Adrenal gland (tissue), 5 donors: Measurements from ENCODE around the gene IL15.
"Not testable (repeated sequence)": the region's sequence is repeated elsewhere in the genome, so short reads cannot be mapped to it uniquely, and the experiment has no call there.

ENCODE experiments used
- POLR2A ChIP-seq, 2 donors: fragments of 450-650 bp; IDR thresholded peaks; one replicate each; pipeline ENCODE4 v1.6.1; 2017; ENCODE audit warnings: antibody characterized with exemption in 2 of 2, mild to moderate bottlenecking in 2 of 2, moderate library complexity in 1 of 2
- TF ChIP-seq, protein P1 (sequence below), 6 experiments: fragments of 450-650 bp in 4 of 6; fragments of 200-600 bp in 2 of 6; sonication (generic) in 1 of 6; IDR thresholded peaks; 1 replicate in 5 of 6; 2 replicates in 1 of 6; pipeline versions ENCODE4 v1.5.1 to v1.8.0; 2016 to 2021; ENCODE audit warnings: antibody characterized with exemption in 6 of 6, mild to moderate bottlenecking in 2 of 6, moderate library complexity in 1 of 6
- donor health status: DM: no; HTN: no; CAD: no.

DNA sequence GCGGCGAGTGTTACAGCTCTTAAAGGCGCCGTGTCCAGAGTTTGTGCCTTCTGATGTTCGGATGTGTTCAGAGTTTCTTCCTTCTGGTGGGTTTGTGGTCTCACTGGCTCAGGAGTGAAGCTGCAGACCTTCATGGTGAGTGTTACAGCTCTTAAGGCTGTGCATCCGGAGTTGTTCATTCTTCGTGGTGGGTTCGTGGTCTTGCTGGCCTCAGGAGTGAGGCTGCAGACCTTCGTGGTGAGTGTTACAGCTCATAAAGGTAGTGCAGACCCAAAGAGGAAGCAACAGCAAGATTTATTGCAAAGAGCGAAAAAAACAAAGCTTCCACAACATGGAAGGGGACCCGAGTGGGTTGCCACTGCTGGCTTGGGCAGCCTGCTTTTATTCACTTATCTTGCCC, 31.7 kb upstream of the IL15 start:
- TF ChIP-seq, protein P1, sequence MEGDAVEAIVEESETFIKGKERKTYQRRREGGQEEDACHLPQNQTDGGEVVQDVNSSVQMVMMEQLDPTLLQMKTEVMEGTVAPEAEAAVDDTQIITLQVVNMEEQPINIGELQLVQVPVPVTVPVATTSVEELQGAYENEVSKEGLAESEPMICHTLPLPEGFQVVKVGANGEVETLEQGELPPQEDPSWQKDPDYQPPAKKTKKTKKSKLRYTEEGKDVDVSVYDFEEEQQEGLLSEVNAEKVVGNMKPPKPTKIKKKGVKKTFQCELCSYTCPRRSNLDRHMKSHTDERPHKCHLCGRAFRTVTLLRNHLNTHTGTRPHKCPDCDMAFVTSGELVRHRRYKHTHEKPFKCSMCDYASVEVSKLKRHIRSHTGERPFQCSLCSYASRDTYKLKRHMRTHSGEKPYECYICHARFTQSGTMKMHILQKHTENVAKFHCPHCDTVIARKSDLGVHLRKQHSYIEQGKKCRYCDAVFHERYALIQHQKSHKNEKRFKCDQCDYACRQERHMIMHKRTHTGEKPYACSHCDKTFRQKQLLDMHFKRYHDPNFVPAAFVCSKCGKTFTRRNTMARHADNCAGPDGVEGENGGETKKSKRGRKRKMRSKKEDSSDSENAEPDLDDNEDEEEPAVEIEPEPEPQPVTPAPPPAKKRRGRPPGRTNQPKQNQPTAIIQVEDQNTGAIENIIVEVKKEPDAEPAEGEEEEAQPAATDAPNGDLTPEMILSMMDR (IDR thresholded peaks at IDR 0.05): not testable (repeated sequence)
- TF ChIP-seq POLR2A (IDR thresholded peaks at IDR 0.05): not testable (repeated sequence)
